AML-193 (cell line): Measurements from ENCODE around the gene CATSPER4.

Experiments
- DNase-seq, 2 experiments: peaks; one replicate each; lab custom pipeline; 2025; lab: John Stamatoyannopoulos, UW

CATSPER4 gene

GRCh38 chr1:26164861-26165842 lies 25.2 kb upstream of the CATSPER4 start:
- no peak for DNase-seq

- DNase-seq = no peak
Measured at GRCh38 chr1:26166719-26167281, 23.6 kb upstream of the CATSPER4 start.

- DNase-seq = no peak
Measured at GRCh38 chr1:26168410-26169197, 21.8 kb upstream of the CATSPER4 start, which contains the start of gene C1orf232. Gene C1orf232 (minus strand): TSS chr1:26168963. CDS start chr1:26168499, 464 bp downstream.

- no peak for DNase-seq
Measured at GRCh38 chr1:26169198-26169554, 21.2 kb upstream of the CATSPER4 start.

- peak; percentile 83 to 89 for DNase-seq
Measured at GRCh38 chr1:26169669-26170471, 20.5 kb upstream of the CATSPER4 start, which contains the start of gene ZNF593. Gene ZNF593 (plus strand): TSS chr1:26169908. CDS start chr1:26169984, 76 bp downstream.

GRCh38 chr1:26170472-26170821 lies 20.0 kb upstream of the CATSPER4 start:
- no peak for DNase-seq

GRCh38 chr1:26171084-26172072 lies 19.0 kb upstream of the CATSPER4 start, which contains the start of gene ZNF593OS:
Gene ZNF593OS (minus strand): TSS chr1:26171832. CDS start chr1:26171661, 171 bp downstream.
- DNase-seq = no peak

GRCh38 chr1:26175346-26175745 lies 15.1 kb upstream of the CATSPER4 start:
- DNase-seq = no peak

- DNase-seq = no peak
Measured at GRCh38 chr1:26177182-26177684, 13.2 kb upstream of the CATSPER4 start, which contains the start of gene CNKSR1. Gene CNKSR1 (plus strand): TSS chr1:26177491. CDS start chr1:26177548, 57 bp downstream.

- DNase-seq = no peak
Measured at GRCh38 chr1:26180010-26180506, 10.3 kb upstream of the CATSPER4 start.

- no peak for DNase-seq
Measured at GRCh38 chr1:26181586-26182382, 8.6 kb upstream of the CATSPER4 start.

- DNase-seq = no peak
Measured at GRCh38 chr1:26182383-26182696, 8.1 kb upstream of the CATSPER4 start.

GRCh38 chr1:26184086-26184485 lies 6.3 kb upstream of the CATSPER4 start:
- no peak for DNase-seq

- no peak for DNase-seq
Measured at GRCh38 chr1:26184883-26185282, 5.5 kb upstream of the CATSPER4 start.

- no peak for DNase-seq
Measured at GRCh38 chr1:26187882-26188281, 2.5 kb upstream of the CATSPER4 start.

GRCh38 chr1:26188477-26188876 lies 1.9 kb upstream of the CATSPER4 start:
- no peak for DNase-seq

GRCh38 chr1:26189331-26189730 lies 1.1 kb upstream of the CATSPER4 start:
- DNase-seq = no peak

GRCh38 chr1:26189751-26190275 lies 589 bp upstream of the CATSPER4 start:
- DNase-seq = no peak

- DNase-seq = no peak
Measured at GRCh38 chr1:26191739-26192138, 1.3 kb downstream of the CATSPER4 start.
